GM12878 (cell line): ENCODE results near the gene RPTN. TPM values are rescaled to one million over a fixed set of nuclear protein-coding genes. Genes with fewer than 3 reads are reported as not detected.

Experiments
- ATAC-seq: fragments of 200-7000 bp; cut with Tn5 transposase; 3 replicates; pipeline ENCODE4 v1.9.1; 2020; ENCODE audit warnings: mild to moderate bottlenecking, moderate library complexity
- BruUV-seq: library from RNA; stranded (reverse); fragments of 400-500 nt; replicated peaks from 2 replicates; lab custom pipeline; 2021; lab: Mats Ljungman, UMichigan
- CTCF ChIA-PET: fragments of 300-600 bp; sonication (Branson Sonifier 250); formaldehyde crosslinking; extraction: SDS; loops from one replicate; lab custom pipeline; 2021; ENCODE audit warnings: inconsistent platforms; lab: Yijun Ruan, JAX
- POLR2A ChIA-PET: fragments of 350-600 bp; formaldehyde crosslinking; extraction: SDS; loops from one replicate; lab custom pipeline; 2021; ENCODE audit warnings: inconsistent platforms; lab: Charles Lee
- RAD21 ChIA-PET: fragments of 300-600 bp; sonication (Branson Sonifier 250); formaldehyde crosslinking; loops from one replicate; lab custom pipeline; 2023; ENCODE audit warnings: antibody characterized with exemption; ENCODE audit not compliant: unreplicated experiment; lab: Charles Lee
- SMC1A ChIA-PET: fragments of 300-600 bp; sonication (Branson Sonifier 250); formaldehyde crosslinking; loops from one replicate; lab custom pipeline; 2023; ENCODE audit not compliant: unreplicated experiment, uncharacterized antibody; lab: Charles Lee
- DNase-seq: peaks from one replicate; pipeline ENCODE4 v3.0.0-alpha.2; 2011; ENCODE audit warnings: low read depth, low spot score
- FAIRE-seq: peaks from 3 replicates; lab custom pipeline; 2011; peaks lifted over from hg19 to GRCh38; lab: Jason Lieb, UNC
- H2AFZ ChIP-seq: 2 replicates; pipeline ENCODE4 v1.6.0; 2011; ENCODE audit warnings: low read depth, low read length, control low read depth; ENCODE audit not compliant: control insufficient read depth
- H3K27ac ChIP-seq: 2 replicates; pipeline ENCODE4 v1.5.1; 2011; ENCODE audit warnings: control low read depth; ENCODE audit not compliant: control insufficient read depth, insufficient read depth
- H3K27me3 ChIP-seq, 2 experiments: replicated peaks in 1 of 2; 2 replicates each; pipeline versions ENCODE4 v1.6.0 to v1.6.1; 2011; ENCODE audit warnings: low read length in 1 of 2; ENCODE audit not compliant: control insufficient read depth in 2 of 2, insufficient read depth in 2 of 2
- H3K36me3 ChIP-seq, 2 experiments: 2 replicates each; pipeline ENCODE4 v1.5.1; 2011; ENCODE audit warnings: low read length in 1 of 2; ENCODE audit not compliant: control insufficient read depth in 2 of 2, insufficient read depth in 2 of 2
- H3K4me1 ChIP-seq: 2 replicates; pipeline ENCODE4 v1.6.1; 2011; ENCODE audit warnings: mild to moderate bottlenecking, low read length, moderate library complexity, mixed read lengths; ENCODE audit not compliant: control insufficient read depth, insufficient read depth
- H3K4me2 ChIP-seq: 2 replicates; pipeline ENCODE4 v1.6.0; 2011; ENCODE audit warnings: control low read depth; ENCODE audit not compliant: control insufficient read depth, insufficient read depth
- H3K4me3 ChIP-seq: fragments of 200-600 bp; sonication (generic); 2 replicates; pipeline ENCODE4 v1.5.1; 2016
- H3K79me2 ChIP-seq: 2 replicates; pipeline ENCODE4 v1.6.0; 2011; ENCODE audit warnings: low read length; ENCODE audit not compliant: control insufficient read depth, insufficient read depth
- H3K9ac ChIP-seq: 2 replicates; pipeline ENCODE4 v1.8.0; 2011; ENCODE audit warnings: low read length, control low read depth, mixed read lengths; ENCODE audit not compliant: control insufficient read depth, insufficient read depth
- H3K9me3 ChIP-seq: replicated peaks from 3 replicates; pipeline ENCODE4 v1.5.1; 2011; ENCODE audit warnings: mild to moderate bottlenecking, low read length; ENCODE audit not compliant: control insufficient read depth, insufficient read depth
- H4K20me1 ChIP-seq: 2 replicates; pipeline ENCODE4 v1.6.0; 2011; ENCODE audit not compliant: control insufficient read depth, insufficient read depth
- CHD2 ChIP-seq: IDR thresholded peaks from 2 replicates; pipeline ENCODE4 v1.6.1; 2011; ENCODE audit warnings: low read depth, low read length, improper control_type of control experiment, borderline replicate concordance
- FOXK2 ChIP-seq: fragments of 450-650 bp; IDR thresholded peaks from 2 replicates; pipeline ENCODE4 v1.6.1; 2017; ENCODE audit warnings: mild to moderate bottlenecking, moderate library complexity
- FOXM1 ChIP-seq: IDR thresholded peaks from 2 replicates; pipeline ENCODE4 v1.6.1; 2012; ENCODE audit warnings: low read depth, mild to moderate bottlenecking, inconsistent platforms, low read length, moderate library complexity
- HDGF ChIP-seq: fragments of 450-650 bp; IDR thresholded peaks from 2 replicates; pipeline ENCODE4 v1.6.1; 2016; ENCODE audit warnings: antibody characterized with exemption
- IRF4 ChIP-seq: IDR thresholded peaks from 2 replicates; pipeline ENCODE4 v1.6.1; 2011; ENCODE audit warnings: low read depth, low read length
- MXI1 ChIP-seq: fragments of 150-350 bp; IDR thresholded peaks from 2 replicates; pipeline ENCODE4 v1.6.1; 2011; ENCODE audit warnings: low read depth, mild to moderate bottlenecking, inconsistent platforms, low read length, improper control_type of control experiment
- MYB ChIP-seq: fragments of 150-350 bp; IDR thresholded peaks from 2 replicates; pipeline ENCODE4 v1.6.1; 2014; ENCODE audit warnings: mild to moderate bottlenecking, low read depth, low read length, borderline replicate concordance
- NFYA ChIP-seq: IDR thresholded peaks from 2 replicates; pipeline ENCODE4 v1.6.1; 2011; ENCODE audit warnings: low read depth, mild to moderate bottlenecking, low read length, improper control_type of control experiment, borderline replicate concordance
- NFYB ChIP-seq: IDR thresholded peaks from 2 replicates; pipeline ENCODE4 v1.6.1; 2011; ENCODE audit warnings: low read depth, mild to moderate bottlenecking, low read length, improper control_type of control experiment, moderate library complexity; ENCODE audit not compliant: insufficient read depth
- RAD51 ChIP-seq: fragments of 450-650 bp; IDR thresholded peaks from 2 replicates; pipeline ENCODE4 v1.6.1; 2016; ENCODE audit warnings: moderate library complexity, mild to moderate bottlenecking, inconsistent platforms
- ZNF622 ChIP-seq: fragments of 450-650 bp; IDR thresholded peaks from 2 replicates; pipeline ENCODE4 v1.6.1; 2017; ENCODE audit warnings: mild to moderate bottlenecking, inconsistent platforms
- WGBS: methylation state at CpG from one replicate; pipeline ENCODE4 v1.1.6; 2016; ENCODE audit warnings: low lambda C conversion rate; ENCODE audit not compliant: insufficient replicate concordance, insufficient coverage; ENCODE audit errors: missing lambda C conversion rate; 5-methylcytosine and 5-hydroxymethylcytosine counted together
- in situ Hi-C: fragments of 300-500 bp; cut with MboI; formaldehyde crosslinking; loops from 9 replicates; pipeline ENCODE4 v1.14.3; 2018; ENCODE audit warnings: mixed read lengths
- intact Hi-C: fragments of 100-400 bp; cut with micrococcal nuclease; formaldehyde crosslinking; loops from one replicate; pipeline ENCODE4 v1.14.2; 2022; ENCODE audit not compliant: unreplicated experiment
- polyA plus RNA-seq, 11 experiments: library from polyadenylated mRNA; depleted of rRNA in 4 of 11; unstranded in 6 of 11; stranded (reverse) in 5 of 11; fragments of >200 nt; fragmentation: Nextera tagmentation in 4 of 11; fragmentation: Illumina TruSeq in 1 of 11; extraction: Ambion mirVana in 4 of 11; extraction: Trizol in 1 of 11; gene quantifications; 1 replicate in 1 of 11; 2 replicates in 10 of 11; pipeline versions ENCODE4 v1.2.1 to v1.2.3, GENCODE V29; 2011 to 2016; ENCODE audit warnings: inconsistent platforms in 2 of 11, missing spikeins in 2 of 11, low read depth in 1 of 11
- total RNA-seq, 4 experiments: library from RNA; depleted of rRNA in 3 of 4; stranded (reverse); fragments of >200 nt in 3 of 4; fragmentation: Illumina TruSeq in 1 of 4; extraction: Trizol in 1 of 4; gene quantifications; 2 replicates each; pipeline versions ENCODE4 v1.2.1 to v1.2.3, GENCODE V29; 2013 to 2021
- TF ChIP-seq, protein P1 (sequence below): IDR thresholded peaks from 2 replicates; pipeline ENCODE4 v1.6.1; 2012; ENCODE audit warnings: low read length, inconsistent platforms
- TF ChIP-seq, protein P2 (sequence below): IDR thresholded peaks from 2 replicates; pipeline ENCODE4 v1.6.1; 2012; ENCODE audit warnings: low read depth, low read length, improper control_type of control experiment
- TF ChIP-seq, protein P3 (sequence below): IDR thresholded peaks from 2 replicates; pipeline ENCODE4 v1.6.1; 2011; ENCODE audit warnings: borderline replicate concordance, low read depth, mild to moderate bottlenecking, moderate library complexity, mixed read lengths, low read length; ENCODE audit not compliant: insufficient read depth; ENCODE audit errors: extremely low read length

The RPTN gene
- total and polyA plus RNA-seq, 10 of the 15 experiments (the other 5 are each of a cell fraction or from before 2014, with no cell fraction given) = not detected

DNA sequence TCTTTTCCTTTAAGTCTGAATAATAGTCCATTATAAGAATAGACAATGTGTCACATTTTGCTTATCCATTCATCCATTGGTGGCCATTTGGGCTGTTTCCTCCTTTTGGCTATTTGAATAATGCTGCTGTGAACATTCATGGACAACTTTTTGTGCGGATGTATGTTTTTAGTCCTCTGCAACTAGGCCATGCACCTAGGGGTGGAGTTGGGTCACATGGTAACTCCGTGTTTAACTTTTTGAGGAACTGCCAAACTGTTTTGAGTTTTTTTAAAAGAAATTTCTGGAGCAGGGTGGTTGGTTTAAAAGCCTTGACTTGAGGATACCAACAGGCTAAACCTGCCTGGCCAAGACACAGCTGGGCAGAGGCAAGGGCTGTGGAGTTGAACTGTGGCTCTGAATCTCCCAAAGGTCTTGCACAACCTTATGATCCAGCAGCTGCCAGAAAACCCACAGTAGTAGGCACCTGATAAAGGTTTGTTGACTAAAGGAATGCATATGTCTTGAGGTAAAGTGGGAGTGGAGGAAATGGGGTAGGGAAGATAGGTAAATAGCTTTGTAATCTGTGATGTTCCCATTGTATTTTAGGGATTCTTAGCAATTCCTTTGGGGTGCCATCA, 5.6 kb upstream of the RPTN start:
- Histone ChIP-seq H3K36me3 (no peaks in the 10 kb centered on the region), H2AFZ (no peak overlapping the region), H3K27ac (no peak overlapping the region), H3K4me2 (no peak overlapping the region), H3K27me3 (no peaks in the 10 kb centered on the region), H3K4me1 (peaks cover 8% of the 10 kb centered on the region; the same call in 1 of the 2 replicates), H4K20me1 (no peaks in the 10 kb centered on the region), H3K79me2 (no peaks in the 10 kb centered on the region), H3K9ac (no peak overlapping the region), H3K9me3 (no peaks in the 10 kb centered on the region), H3K4me3 (no peak overlapping the region)
- BruUV-seq = no TSS peak
- no peak for TF ChIP-seq CHD2
- TF ChIP-seq NFYA = no peak
- TF ChIP-seq ZNF622 = no peak
- no peak for TF ChIP-seq FOXM1
- TF ChIP-seq HDGF = no peak
- SMC1A ChIA-PET = no interaction called here
- CTCF ChIA-PET = no interaction called here
- WGBS = 40% methylated on average over 2 of the region's 2 CpGs
- FAIRE-seq (no peak), ATAC-seq (no peak), DNase-seq (no peak)
- intact Hi-C loops = no loop called here
- POLR2A ChIA-PET = no interaction called here
- in situ Hi-C loops = no loop called here
- RAD21 ChIA-PET = no interaction called here

DNA sequence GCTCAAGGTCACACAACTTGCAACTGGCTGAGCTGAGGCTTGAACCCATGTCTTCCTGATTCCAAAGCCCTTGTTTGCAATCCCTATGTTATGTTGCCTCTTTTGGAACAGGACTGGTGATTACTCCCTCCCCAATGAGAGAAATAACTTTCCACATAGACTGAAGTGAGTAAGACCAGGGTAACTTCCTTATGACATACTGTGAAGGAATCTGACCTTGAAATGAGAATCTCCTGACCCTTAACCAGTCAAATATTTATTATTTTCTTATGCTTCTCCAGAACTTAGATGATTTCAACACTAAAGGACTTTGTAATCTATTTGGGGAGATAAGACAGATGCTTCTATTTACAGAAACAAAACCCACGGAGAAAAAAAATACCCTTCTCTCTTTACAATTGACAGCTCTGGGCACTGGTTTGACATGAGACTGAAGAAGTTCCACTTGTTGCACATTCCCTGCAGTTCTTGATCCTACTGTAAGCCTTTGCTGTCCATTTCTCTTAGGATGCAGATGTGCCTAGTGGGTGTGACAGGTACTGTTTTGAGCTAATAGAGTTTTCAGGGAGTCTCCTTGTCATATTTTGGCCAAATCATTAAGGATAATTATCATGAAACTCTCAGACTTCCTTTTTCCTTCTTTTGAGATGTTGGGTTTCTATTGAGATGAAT, 3.9 kb upstream of the RPTN start:
- Histone ChIP-seq H2AFZ (no peak overlapping the region), H3K4me3 (no peak overlapping the region), H4K20me1 (no peaks in the 10 kb centered on the region), H3K9ac (no peak overlapping the region), H3K4me2 (no peak overlapping the region), H3K4me1 (0 out of 2 replicates have a peak, but pooled peaks cover 2% of the 10 kb centered on the region), H3K9me3 (no peaks in the 10 kb centered on the region), H3K27ac (no peak overlapping the region), H3K27me3 (no peaks in the 10 kb centered on the region), H3K36me3 (no peaks in the 10 kb centered on the region), H3K79me2 (no peaks in the 10 kb centered on the region)
- BruUV-seq = no TSS peak
- 0% methylated on average over 1 of the region's 1 CpG for whole genome bisulfite sequencing
- ChIA-PET POLR2A (interaction anchor here (1.0 kb wide), 1 partner anchor 14 kb away, joined by 3 read pairs; no protein-coding TSS in a partner anchor), RAD21 (no interaction called here), SMC1A (no interaction called here), CTCF (interaction anchor here (1.0 kb wide), 1 partner anchor 13 kb away, joined by 3 read pairs; no protein-coding TSS in a partner anchor)
- no peak for FAIRE-seq
- DNase-seq = no peak
- in situ Hi-C loops = no loop called here
- intact Hi-C loops = no loop called here
- no peak for ATAC-seq
- no peak for TF ChIP-seq FOXK2
- TF ChIP-seq, protein P1, sequence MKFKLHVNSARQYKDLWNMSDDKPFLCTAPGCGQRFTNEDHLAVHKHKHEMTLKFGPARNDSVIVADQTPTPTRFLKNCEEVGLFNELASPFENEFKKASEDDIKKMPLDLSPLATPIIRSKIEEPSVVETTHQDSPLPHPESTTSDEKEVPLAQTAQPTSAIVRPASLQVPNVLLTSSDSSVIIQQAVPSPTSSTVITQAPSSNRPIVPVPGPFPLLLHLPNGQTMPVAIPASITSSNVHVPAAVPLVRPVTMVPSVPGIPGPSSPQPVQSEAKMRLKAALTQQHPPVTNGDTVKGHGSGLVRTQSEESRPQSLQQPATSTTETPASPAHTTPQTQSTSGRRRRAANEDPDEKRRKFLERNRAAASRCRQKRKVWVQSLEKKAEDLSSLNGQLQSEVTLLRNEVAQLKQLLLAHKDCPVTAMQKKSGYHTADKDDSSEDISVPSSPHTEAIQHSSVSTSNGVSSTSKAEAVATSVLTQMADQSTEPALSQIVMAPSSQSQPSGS = no peak
- no peak for TF ChIP-seq NFYB
- no peak for TF ChIP-seq RAD51
- TF ChIP-seq MXI1 = no peak
- TF ChIP-seq, protein P2, sequence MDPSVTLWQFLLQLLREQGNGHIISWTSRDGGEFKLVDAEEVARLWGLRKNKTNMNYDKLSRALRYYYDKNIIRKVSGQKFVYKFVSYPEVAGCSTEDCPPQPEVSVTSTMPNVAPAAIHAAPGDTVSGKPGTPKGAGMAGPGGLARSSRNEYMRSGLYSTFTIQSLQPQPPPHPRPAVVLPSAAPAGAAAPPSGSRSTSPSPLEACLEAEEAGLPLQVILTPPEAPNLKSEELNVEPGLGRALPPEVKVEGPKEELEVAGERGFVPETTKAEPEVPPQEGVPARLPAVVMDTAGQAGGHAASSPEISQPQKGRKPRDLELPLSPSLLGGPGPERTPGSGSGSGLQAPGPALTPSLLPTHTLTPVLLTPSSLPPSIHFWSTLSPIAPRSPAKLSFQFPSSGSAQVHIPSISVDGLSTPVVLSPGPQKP = no peak
- no peak for TF ChIP-seq IRF4
- no peak for TF ChIP-seq MYB
- TF ChIP-seq, protein P3, sequence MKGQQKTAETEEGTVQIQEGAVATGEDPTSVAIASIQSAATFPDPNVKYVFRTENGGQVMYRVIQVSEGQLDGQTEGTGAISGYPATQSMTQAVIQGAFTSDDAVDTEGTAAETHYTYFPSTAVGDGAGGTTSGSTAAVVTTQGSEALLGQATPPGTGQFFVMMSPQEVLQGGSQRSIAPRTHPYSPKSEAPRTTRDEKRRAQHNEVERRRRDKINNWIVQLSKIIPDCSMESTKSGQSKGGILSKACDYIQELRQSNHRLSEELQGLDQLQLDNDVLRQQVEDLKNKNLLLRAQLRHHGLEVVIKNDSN = no peak
